HepG2 (cell line): ENCODE data around the gene CEACAM8. TPM values are rescaled to one million over a fixed set of nuclear protein-coding genes. Genes with fewer than 3 reads are reported as not detected.

Experiments used
- ARID5B ChIP-seq: IDR thresholded peaks from 2 replicates; pipeline ENCODE4 v1.4.0; 2020; ENCODE audit warnings: mild to moderate bottlenecking, missing genetic modification reagents
- GABPA ChIP-seq, 2 experiments: IDR thresholded peaks; 2 replicates each; pipeline ENCODE4 v1.6.1; 2011 to 2016; ENCODE audit warnings: low read depth in 2 of 2, low read length in 1 of 2, missing biosample characterization in 1 of 2, missing genetic modification characterization in 1 of 2
- HMG20B ChIP-seq: conservative IDR thresholded peaks from 2 replicates; pipeline ENCODE4 v1.6.1; 2016; ENCODE audit warnings: missing genetic modification reagents, missing compliant biosample characterization
- JUN ChIP-seq: sonication (generic); formaldehyde crosslinking; IDR thresholded peaks from 2 replicates; pipeline ENCODE4 v1.4.0; 2020; ENCODE audit warnings: mild to moderate bottlenecking, missing genetic modification reagents
- KLF16 ChIP-seq, 2 experiments: sonication (generic) in 1 of 2; formaldehyde crosslinking in 1 of 2; IDR thresholded peaks; 2 replicates each; pipeline versions ENCODE4 v1.6.1 to v1.8.0; 2016 to 2023; ENCODE audit warnings: missing genetic modification reagents in 2 of 2, missing compliant biosample characterization in 1 of 2
- KLF6 ChIP-seq: IDR thresholded peaks from 2 replicates; pipeline ENCODE4 v1.8.0; 2016; ENCODE audit warnings: missing biosample characterization, missing genetic modification reagents
- MLX ChIP-seq: IDR thresholded peaks from 2 replicates; pipeline ENCODE4 v1.6.1; 2016
- PITX1 ChIP-seq: sonication (generic); formaldehyde crosslinking; IDR thresholded peaks from 2 replicates; pipeline ENCODE4 v1.5.1; 2020; ENCODE audit warnings: mild to moderate bottlenecking, missing genetic modification reagents
- SPEN ChIP-seq: sonication (generic); formaldehyde crosslinking; IDR thresholded peaks from 2 replicates; pipeline ENCODE4 v1.5.1; 2020; ENCODE audit warnings: low read depth, mild to moderate bottlenecking, missing genetic modification reagents
- THAP9 ChIP-seq: sonication (generic); formaldehyde crosslinking; IDR thresholded peaks from 2 replicates; pipeline ENCODE4; 2020; ENCODE audit warnings: missing genetic modification reagents, mild to moderate bottlenecking, borderline replicate concordance
- ZNF225 ChIP-seq: sonication (generic); formaldehyde crosslinking; IDR thresholded peaks from 2 replicates; pipeline ENCODE4 v1.4.0; 2020; ENCODE audit warnings: mild to moderate bottlenecking, missing genetic modification reagents
- ZNF263 ChIP-seq: sonication (generic); formaldehyde crosslinking; IDR thresholded peaks from 2 replicates; pipeline ENCODE4 v1.4.0; 2020; ENCODE audit warnings: missing genetic modification reagents
- ZNF451 ChIP-seq: sonication (generic); formaldehyde crosslinking; IDR thresholded peaks from 2 replicates; pipeline ENCODE4 v1.5.0; 2020; ENCODE audit warnings: mild to moderate bottlenecking, missing genetic modification reagents
- ZNF556 ChIP-seq: sonication (generic); formaldehyde crosslinking; IDR thresholded peaks from 2 replicates; pipeline ENCODE4 v1.4.0; 2020; ENCODE audit warnings: mild to moderate bottlenecking, missing genetic modification reagents, borderline replicate concordance
- ZNF589 ChIP-seq: sonication (generic); formaldehyde crosslinking; conservative IDR thresholded peaks from 2 replicates; pipeline ENCODE4 v1.8.0; 2022; ENCODE audit warnings: mild to moderate bottlenecking, moderate library complexity, missing genetic modification reagents
- polyA plus RNA-seq, 8 experiments: library from polyadenylated mRNA; depleted of rRNA in 3 of 8; stranded (reverse) in 7 of 8; unstranded in 1 of 8; fragments of >200 nt; fragmentation: Illumina TruSeq in 4 of 8; extraction: Trizol in 4 of 8; gene quantifications; 2 replicates each; pipeline versions ENCODE4 v1.2.1 to v1.2.3, GENCODE V29; 2011 to 2016; ENCODE audit warnings: low read depth in 4 of 8, missing spikeins in 1 of 8, mixed read lengths in 1 of 8; ENCODE audit not compliant: insufficient read depth in 1 of 8
- total RNA-seq, 5 experiments: library from RNA; depleted of rRNA; stranded (reverse); fragments of >200 nt; fragmentation: Illumina TruSeq; extraction: Trizol; gene quantifications; 2 replicates each; pipeline ENCODE4 v1.2.3, GENCODE V29; 2016; ENCODE audit warnings: low read depth in 1 of 5
- TF ChIP-seq, protein P1 (sequence below): sonication (generic); formaldehyde crosslinking; IDR thresholded peaks from 2 replicates; pipeline ENCODE4 v1.8.0; 2022; ENCODE audit warnings: missing genetic modification reagents, mild to moderate bottlenecking, moderate library complexity, borderline replicate concordance

Gene CEACAM8
- total and polyA plus RNA-seq, 2 of the 13 experiments (the other 11 are each of a cell fraction or from before 2014, with no cell fraction given): not detected

DNA sequence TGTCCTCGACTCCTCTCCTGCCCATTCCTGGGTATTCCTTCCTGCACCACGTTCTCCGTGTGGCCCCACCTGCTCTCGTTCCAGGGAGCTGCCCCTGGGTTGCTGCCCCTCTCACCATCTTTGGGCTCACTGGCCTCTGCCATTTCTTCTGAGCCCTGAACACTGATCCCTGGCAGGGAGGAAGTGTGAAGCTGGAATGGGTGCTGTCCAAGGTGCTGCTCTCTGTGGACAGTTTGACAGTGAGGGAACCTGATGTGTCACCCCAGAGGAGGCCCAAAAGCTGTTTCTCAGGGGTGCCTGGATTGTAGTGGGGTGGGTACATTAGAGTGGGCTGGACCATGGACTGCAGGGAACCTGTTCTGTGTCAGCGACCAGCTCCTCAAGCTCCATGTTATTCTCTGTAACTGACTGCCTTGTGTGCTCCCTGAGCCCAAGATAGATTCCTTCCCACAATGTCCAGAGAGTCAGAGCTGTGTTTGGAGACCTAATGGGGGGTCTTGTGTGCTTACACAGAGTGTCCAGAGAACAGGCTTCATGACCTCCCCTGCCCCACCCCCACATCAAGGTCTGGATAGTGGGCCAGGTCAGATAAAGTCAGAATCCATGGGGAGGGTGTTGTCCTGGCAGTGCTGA lies 7.2 kb upstream of the CEACAM8 start (continued):
- TF ChIP-seq GABPA (IDR thresholded peaks at IDR 0.05; ENCODE audit: low read depth, low read length): no peak
- 0 out of 2 replicates have a peak, but pooled peaks have one; percentile 23 for TF ChIP-seq GABPA (CRISPR knock-in tag; IDR thresholded peaks at IDR 0.05; ENCODE audit: low read depth)
- 0 out of 2 replicates have a peak, but pooled peaks have one; percentile 43 for TF ChIP-seq HMG20B (CRISPR knock-in tag)
- TF ChIP-seq ZNF589 (CRISPR knock-in tag): 0 out of 2 replicates have a peak, but pooled peaks have one; percentile 35
- peak; percentile 28; the same call in 1 of the 2 replicates for TF ChIP-seq ARID5B (CRISPR knock-in tag)
- 0 out of 2 replicates have a peak, but pooled peaks have one; percentile 60 for TF ChIP-seq KLF6 (CRISPR knock-in tag)
- no peak for TF ChIP-seq MLX (CRISPR knock-in tag)
- TF ChIP-seq, protein P1, sequence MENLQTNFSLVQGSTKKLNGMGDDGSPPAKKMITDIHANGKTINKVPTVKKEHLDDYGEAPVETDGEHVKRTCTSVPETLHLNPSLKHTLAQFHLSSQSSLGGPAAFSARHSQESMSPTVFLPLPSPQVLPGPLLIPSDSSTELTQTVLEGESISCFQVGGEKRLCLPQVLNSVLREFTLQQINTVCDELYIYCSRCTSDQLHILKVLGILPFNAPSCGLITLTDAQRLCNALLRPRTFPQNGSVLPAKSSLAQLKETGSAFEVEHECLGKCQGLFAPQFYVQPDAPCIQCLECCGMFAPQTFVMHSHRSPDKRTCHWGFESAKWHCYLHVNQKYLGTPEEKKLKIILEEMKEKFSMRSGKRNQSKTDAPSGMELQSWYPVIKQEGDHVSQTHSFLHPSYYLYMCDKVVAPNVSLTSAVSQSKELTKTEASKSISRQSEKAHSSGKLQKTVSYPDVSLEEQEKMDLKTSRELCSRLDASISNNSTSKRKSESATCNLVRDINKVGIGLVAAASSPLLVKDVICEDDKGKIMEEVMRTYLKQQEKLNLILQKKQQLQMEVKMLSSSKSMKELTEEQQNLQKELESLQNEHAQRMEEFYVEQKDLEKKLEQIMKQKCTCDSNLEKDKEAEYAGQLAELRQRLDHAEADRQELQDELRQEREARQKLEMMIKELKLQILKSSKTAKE: no peak
- no peak for TF ChIP-seq ZNF556 (CRISPR knock-in tag)
- no peak for TF ChIP-seq JUN
- no peak for TF ChIP-seq ZNF225 (CRISPR knock-in tag)
- TF ChIP-seq ZNF263 (CRISPR knock-in tag): peak; percentile 48; the same call in 1 of the 2 replicates
- no peak for TF ChIP-seq THAP9
- no peak for TF ChIP-seq ZNF451 (CRISPR knock-in tag)
- TF ChIP-seq KLF16 (CRISPR knock-in tag; IDR thresholded peaks at IDR 0.05): peak in 1 of 2 experiments; percentile 69; a peak in 2 of 4 replicates
- TF ChIP-seq PITX1 (CRISPR knock-in tag): 0 out of 2 replicates have a peak, but pooled peaks have one; percentile 26
- TF ChIP-seq SPEN (CRISPR knock-in tag): no peak
